Mammary epithelial cell (primary cell): ENCODE results near the gene BCAM.

ENCODE experiments used
- CTCF ChIP-seq, 2 donors: IDR thresholded peaks in 1 of 2; conservative IDR thresholded peaks in 1 of 2; 2 replicates each; pipeline ENCODE4 v1.5.1; 2011 to 2012; ENCODE audit warnings: inconsistent platforms in 2 of 2, low read length in 2 of 2, mild to moderate bottlenecking in 2 of 2, control low read depth in 1 of 2, low read depth in 1 of 2; ENCODE audit not compliant: insufficient read depth in 1 of 2; ENCODE audit errors: extremely low read depth in 1 of 2
- EZH2 ChIP-seq: IDR thresholded peaks from 2 replicates; pipeline ENCODE4 v1.6.1; 2012; ENCODE audit warnings: low read length, inconsistent platforms, borderline replicate concordance

DNA sequence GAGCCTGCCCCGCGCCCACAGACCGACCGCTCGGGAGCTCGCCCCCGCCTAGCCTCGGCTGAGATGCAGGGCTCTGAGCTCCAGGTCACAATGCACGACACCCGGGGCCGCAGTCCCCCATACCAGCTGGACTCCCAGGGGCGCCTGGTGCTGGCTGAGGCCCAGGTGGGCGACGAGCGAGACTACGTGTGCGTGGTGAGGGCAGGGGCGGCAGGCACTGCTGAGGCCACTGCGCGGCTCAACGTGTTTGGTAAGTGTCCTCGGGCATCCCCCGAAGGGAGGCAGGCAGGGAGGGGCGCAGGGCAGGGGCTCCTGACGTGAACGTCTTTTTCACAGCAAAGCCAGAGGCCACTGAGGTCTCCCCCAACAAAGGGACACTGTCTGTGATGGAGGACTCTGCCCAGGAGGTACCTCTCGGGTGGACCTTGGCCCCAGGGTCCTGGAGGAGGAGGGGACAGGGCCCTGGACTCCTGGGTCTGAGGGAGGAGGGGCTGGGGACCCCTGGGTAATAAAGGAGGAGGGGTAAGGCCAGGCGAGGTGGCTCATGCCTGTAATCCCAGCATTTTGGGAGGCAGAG, 3.3 kb downstream of the BCAM start:
- TF ChIP-seq CTCF (conservative IDR thresholded peaks at IDR 0.05 in 1 of 2, IDR thresholded peaks at IDR 0.05 in 1 of 2; ENCODE audit: extremely low read depth in 1 of 2, insufficient read depth in 1 of 2, low read depth in 1 of 2, low read length in 2 of 2) (no peak), EZH2 (no peak)
